ENCODE data around the gene SGMS1.

DNA sequence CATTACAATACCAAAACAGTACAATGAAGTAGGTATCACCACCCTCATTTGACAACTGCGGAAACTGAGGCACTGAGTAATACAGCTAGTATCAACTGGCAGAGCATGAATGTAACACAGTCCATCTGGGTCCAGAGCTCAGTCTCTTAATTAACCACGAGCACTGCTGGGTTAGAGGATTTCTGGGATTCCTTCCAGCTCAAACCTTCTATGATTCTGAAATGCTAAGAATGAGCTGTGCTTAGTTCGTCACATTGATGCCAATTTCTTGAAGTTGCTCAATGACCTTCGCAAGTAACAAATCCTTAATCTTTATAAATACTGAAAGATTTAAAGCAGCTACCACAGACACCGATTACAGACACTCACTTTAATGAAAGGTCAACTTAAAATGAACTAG, 62.5 kb downstream of the SGMS1 start:
- TF ChIP-seq POLR2AphosphoS5 (IDR thresholded peaks at IDR 0.05; ENCODE audit: low read depth) (no peak), EZH2 (IDR thresholded peaks at IDR 0.05; ENCODE audit: low read depth, unreplicated experiment) (no peak), JUNB (IDR thresholded peaks at IDR 0.05; ENCODE audit: unreplicated experiment) (no peak), CREB1 (CRISPR knock-in tag; IDR thresholded peaks at IDR 0.05; ENCODE audit: low read depth) (no peak), EZH2phosphoT487 (IDR thresholded peaks at IDR 0.05; ENCODE audit: unreplicated experiment) (no peak), ZNF331 (CRISPR knock-in tag; IDR thresholded peaks at IDR 0.05; ENCODE audit: low read depth) (no peak), NANOG (IDR thresholded peaks at IDR 0.05; ENCODE audit: borderline replicate concordance) (no peak)
- TF ChIP-seq, protein P1, sequence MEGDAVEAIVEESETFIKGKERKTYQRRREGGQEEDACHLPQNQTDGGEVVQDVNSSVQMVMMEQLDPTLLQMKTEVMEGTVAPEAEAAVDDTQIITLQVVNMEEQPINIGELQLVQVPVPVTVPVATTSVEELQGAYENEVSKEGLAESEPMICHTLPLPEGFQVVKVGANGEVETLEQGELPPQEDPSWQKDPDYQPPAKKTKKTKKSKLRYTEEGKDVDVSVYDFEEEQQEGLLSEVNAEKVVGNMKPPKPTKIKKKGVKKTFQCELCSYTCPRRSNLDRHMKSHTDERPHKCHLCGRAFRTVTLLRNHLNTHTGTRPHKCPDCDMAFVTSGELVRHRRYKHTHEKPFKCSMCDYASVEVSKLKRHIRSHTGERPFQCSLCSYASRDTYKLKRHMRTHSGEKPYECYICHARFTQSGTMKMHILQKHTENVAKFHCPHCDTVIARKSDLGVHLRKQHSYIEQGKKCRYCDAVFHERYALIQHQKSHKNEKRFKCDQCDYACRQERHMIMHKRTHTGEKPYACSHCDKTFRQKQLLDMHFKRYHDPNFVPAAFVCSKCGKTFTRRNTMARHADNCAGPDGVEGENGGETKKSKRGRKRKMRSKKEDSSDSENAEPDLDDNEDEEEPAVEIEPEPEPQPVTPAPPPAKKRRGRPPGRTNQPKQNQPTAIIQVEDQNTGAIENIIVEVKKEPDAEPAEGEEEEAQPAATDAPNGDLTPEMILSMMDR (conservative IDR thresholded peaks at IDR 0.05; ENCODE audit: low read depth in 2 of 2): no peak
- TF ChIP-seq, protein P2, sequence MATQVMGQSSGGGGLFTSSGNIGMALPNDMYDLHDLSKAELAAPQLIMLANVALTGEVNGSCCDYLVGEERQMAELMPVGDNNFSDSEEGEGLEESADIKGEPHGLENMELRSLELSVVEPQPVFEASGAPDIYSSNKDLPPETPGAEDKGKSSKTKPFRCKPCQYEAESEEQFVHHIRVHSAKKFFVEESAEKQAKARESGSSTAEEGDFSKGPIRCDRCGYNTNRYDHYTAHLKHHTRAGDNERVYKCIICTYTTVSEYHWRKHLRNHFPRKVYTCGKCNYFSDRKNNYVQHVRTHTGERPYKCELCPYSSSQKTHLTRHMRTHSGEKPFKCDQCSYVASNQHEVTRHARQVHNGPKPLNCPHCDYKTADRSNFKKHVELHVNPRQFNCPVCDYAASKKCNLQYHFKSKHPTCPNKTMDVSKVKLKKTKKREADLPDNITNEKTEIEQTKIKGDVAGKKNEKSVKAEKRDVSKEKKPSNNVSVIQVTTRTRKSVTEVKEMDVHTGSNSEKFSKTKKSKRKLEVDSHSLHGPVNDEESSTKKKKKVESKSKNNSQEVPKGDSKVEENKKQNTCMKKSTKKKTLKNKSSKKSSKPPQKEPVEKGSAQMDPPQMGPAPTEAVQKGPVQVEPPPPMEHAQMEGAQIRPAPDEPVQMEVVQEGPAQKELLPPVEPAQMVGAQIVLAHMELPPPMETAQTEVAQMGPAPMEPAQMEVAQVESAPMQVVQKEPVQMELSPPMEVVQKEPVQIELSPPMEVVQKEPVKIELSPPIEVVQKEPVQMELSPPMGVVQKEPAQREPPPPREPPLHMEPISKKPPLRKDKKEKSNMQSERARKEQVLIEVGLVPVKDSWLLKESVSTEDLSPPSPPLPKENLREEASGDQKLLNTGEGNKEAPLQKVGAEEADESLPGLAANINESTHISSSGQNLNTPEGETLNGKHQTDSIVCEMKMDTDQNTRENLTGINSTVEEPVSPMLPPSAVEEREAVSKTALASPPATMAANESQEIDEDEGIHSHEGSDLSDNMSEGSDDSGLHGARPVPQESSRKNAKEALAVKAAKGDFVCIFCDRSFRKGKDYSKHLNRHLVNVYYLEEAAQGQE (IDR thresholded peaks at IDR 0.05; ENCODE audit: unreplicated experiment): no peak
- TF ChIP-seq, protein P3, sequence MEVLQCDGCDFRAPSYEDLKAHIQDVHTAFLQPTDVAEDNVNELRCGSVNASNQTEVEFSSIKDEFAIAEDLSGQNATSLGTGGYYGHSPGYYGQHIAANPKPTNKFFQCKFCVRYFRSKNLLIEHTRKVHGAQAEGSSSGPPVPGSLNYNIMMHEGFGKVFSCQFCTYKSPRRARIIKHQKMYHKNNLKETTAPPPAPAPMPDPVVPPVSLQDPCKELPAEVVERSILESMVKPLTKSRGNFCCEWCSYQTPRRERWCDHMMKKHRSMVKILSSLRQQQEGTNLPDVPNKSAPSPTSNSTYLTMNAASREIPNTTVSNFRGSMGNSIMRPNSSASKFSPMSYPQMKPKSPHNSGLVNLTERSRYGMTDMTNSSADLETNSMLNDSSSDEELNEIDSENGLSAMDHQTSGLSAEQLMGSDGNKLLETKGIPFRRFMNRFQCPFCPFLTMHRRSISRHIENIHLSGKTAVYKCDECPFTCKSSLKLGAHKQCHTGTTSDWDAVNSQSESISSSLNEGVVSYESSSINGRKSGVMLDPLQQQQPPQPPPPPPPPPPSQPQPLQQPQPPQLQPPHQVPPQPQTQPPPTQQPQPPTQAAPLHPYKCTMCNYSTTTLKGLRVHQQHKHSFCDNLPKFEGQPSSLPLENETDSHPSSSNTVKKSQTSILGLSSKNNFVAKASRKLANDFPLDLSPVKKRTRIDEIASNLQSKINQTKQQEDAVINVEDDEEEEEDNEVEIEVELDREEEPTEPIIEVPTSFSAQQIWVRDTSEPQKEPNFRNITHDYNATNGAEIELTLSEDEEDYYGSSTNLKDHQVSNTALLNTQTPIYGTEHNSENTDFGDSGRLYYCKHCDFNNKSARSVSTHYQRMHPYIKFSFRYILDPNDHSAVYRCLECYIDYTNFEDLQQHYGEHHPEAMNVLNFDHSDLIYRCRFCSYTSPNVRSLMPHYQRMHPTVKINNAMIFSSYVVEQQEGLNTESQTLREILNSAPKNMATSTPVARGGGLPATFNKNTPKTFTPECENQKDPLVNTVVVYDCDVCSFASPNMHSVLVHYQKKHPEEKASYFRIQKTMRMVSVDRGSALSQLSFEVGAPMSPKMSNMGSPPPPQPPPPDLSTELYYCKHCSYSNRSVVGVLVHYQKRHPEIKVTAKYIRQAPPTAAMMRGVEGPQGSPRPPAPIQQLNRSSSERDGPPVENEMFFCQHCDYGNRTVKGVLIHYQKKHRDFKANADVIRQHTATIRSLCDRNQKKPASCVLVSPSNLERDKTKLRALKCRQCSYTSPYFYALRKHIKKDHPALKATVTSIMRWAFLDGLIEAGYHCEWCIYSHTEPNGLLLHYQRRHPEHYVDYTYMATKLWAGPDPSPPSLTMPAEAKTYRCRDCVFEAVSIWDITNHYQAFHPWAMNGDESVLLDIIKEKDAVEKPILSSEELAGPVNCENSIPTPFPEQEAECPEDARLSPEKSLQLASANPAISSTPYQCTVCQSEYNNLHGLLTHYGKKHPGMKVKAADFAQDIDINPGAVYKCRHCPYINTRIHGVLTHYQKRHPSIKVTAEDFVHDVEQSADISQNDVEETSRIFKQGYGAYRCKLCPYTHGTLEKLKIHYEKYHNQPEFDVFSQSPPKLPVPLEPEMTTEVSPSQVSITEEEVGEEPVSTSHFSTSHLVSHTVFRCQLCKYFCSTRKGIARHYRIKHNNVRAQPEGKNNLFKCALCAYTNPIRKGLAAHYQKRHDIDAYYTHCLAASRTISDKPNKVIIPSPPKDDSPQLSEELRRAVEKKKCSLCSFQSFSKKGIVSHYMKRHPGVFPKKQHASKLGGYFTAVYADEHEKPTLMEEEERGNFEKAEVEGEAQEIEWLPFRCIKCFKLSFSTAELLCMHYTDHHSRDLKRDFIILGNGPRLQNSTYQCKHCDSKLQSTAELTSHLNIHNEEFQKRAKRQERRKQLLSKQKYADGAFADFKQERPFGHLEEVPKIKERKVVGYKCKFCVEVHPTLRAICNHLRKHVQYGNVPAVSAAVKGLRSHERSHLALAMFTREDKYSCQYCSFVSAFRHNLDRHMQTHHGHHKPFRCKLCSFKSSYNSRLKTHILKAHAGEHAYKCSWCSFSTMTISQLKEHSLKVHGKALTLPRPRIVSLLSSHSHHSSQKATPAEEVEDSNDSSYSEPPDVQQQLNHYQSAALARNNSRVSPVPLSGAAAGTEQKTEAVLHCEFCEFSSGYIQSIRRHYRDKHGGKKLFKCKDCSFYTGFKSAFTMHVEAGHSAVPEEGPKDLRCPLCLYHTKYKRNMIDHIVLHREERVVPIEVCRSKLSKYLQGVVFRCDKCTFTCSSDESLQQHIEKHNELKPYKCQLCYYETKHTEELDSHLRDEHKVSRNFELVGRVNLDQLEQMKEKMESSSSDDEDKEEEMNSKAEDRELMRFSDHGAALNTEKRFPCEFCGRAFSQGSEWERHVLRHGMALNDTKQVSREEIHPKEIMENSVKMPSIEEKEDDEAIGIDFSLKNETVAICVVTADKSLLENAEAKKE (CRISPR knock-in tag; IDR thresholded peaks at IDR 0.05): no peak
- TF ChIP-seq, protein P4, sequence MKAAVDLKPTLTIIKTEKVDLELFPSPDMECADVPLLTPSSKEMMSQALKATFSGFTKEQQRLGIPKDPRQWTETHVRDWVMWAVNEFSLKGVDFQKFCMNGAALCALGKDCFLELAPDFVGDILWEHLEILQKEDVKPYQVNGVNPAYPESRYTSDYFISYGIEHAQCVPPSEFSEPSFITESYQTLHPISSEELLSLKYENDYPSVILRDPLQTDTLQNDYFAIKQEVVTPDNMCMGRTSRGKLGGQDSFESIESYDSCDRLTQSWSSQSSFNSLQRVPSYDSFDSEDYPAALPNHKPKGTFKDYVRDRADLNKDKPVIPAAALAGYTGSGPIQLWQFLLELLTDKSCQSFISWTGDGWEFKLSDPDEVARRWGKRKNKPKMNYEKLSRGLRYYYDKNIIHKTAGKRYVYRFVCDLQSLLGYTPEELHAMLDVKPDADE (IDR thresholded peaks at IDR 0.05): no peak
